RKO (cell line): Measurements from ENCODE around the gene UBAC1.

Experiments used
- DNase-seq: peaks from one replicate; pipeline ENCODE4 v3.0.0-alpha.2; 2016; ENCODE audit warnings: low spot score

UBAC1 gene

DNA sequence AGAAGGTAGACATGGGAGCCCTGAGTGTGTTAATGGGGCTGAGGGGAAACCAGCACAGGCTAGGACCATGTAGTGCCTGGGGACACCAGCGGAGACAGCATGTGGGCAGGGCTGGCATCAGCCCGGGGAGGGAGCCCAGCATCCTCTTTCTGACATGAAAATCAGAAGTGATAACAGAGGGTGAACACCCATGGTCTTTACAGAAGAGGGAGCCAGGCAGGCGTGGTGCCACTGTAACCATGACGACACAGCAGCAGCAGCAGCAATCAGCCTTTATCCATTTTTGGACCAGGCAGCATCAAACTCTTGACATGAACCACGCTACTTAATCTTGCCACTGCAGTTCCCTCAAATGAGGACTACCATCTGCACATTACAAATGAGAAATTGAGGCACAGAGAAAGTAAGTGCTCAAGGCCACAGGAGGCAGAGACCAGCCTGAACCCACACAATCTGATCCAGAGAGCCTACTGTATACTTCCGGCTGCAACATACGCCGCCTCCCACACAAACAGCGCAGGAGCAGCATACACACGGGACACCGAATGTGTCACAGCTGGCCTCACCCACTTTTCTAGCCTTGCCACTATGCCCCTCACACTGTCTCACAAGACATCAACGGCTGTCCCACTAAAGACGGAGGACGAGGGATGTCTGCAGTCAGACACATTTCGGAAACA, 77.6 kb downstream of the UBAC1 start:
- no peak for DNase-seq
